MG63 (cell line): ENCODE results near the gene ST3GAL4. TPM values are rescaled to one million over a fixed set of nuclear protein-coding genes. Genes with fewer than 3 reads are reported as not detected.

Experiments
- DNase-seq: peaks from one replicate; pipeline ENCODE4 v3.0.0-alpha.2; 2020
- H3K27me3 ChIP-seq: fragments of 250-450 bp; sonication (Bioruptor Pico); 2 replicates; pipeline ENCODE4 v1.5.1; 2020; ENCODE audit warnings: mild to moderate bottlenecking, moderate library complexity
- H3K36me3 ChIP-seq: fragments of 250-450 bp; sonication (Bioruptor Pico); 2 replicates; pipeline ENCODE4 v1.5.1; 2020; ENCODE audit warnings: mild to moderate bottlenecking, moderate library complexity
- H3K4me3 ChIP-seq: fragments of 250-450 bp; sonication (Bioruptor Pico); 2 replicates; pipeline ENCODE4 v1.5.1; 2020; ENCODE audit warnings: mild to moderate bottlenecking, moderate library complexity
- H3K9me3 ChIP-seq: fragments of 250-450 bp; sonication (Bioruptor Pico); 2 replicates; pipeline ENCODE4 v1.5.1; 2020; ENCODE audit warnings: mild to moderate bottlenecking, moderate library complexity
- total RNA-seq: library from RNA; depleted of rRNA; stranded (reverse); fragments of >200 nt; shearing (Covaris generic); gene quantifications from 2 replicates; pipeline ENCODE4 v1.2.3, GENCODE V29; 2014; ENCODE audit warnings: low replicate concordance

ST3GAL4 gene
- total RNA-seq, 1 experiment from 2014 or later = 57.9 TPM

GRCh38 chr11:126415669-126416420 is 60.4 kb downstream of the ST3GAL4 start:
- H3K9me3 ChIP-seq = no peaks in the 10 kb centered on the region
- peaks cover 40% of the 10 kb centered on the region for H3K36me3 ChIP-seq
- no peak for DNase-seq
- no peak overlapping the region for H3K4me3 ChIP-seq
- H3K27me3 ChIP-seq = no peaks in the 10 kb centered on the region

DNA sequence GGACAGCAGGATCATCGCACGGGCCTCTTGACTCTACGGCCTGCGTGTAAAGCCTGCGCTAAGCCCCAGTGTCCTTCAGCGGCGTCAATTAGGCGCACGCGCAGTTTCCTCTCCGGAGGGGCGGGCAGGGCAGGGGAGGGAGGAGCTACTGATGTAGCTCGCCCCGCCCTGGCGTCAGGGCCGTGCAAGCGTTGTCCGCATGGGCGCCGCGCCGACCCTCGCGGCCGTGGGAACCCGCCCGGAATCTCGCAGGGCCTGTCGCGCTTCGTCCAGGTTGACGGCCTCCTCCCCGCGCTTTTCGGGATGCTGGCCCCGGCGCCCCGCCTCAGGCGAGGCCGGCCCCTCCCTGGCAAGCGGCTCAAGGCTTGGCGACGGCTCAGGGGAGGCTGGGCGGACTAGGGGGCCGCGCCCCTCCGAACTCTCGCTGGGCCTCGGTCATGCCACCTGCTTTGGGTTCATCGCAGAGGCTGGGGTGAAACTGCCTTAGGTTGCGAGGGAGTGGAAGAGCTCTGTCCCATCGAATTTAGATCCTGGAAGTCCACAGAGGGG is 61.1 kb downstream of the ST3GAL4 start:
- Histone ChIP-seq H3K36me3 (peaks cover 41% of the 10 kb centered on the region), H3K4me3 (no peak overlapping the region), H3K9me3 (no peaks in the 10 kb centered on the region), H3K27me3 (no peaks in the 10 kb centered on the region)
- no peak for DNase-seq

DNA sequence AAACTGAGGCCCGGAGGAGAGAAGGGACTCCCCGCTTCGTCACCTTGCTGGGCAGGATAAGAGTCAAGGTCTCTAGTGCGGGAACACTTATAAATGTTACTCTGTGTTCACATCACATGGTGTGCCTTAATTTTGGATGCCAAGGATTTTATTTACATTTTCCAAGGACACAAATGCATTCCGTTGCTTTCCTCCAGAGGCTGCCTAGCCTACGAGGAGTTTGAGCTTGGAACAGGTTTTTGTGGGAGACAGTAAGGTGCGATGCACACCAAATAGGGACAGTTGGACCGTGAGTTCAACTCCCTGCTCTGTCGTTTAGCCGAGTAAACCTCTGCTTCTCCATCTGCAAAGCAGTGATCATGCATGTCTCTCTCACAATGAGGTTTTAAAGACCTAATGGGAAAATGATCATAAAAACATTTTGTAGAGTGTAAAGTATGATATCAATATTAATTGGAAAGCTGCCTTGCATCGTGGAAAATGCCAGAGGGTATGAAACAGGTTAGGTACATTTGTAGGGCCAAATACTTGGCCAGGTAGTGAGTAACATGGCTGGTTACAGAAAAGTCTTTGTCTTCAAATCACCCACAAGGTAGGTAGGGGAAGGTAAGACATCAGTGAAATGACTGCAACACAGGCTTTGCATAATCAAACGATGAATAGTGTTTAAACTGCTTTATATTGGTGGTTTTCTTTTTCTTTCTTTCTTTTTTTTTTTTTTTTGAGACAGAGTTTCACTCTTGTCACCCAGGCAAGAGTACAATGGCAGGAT is 61.8 kb downstream of the ST3GAL4 start:
- Histone ChIP-seq H3K4me3 (no peak overlapping the region), H3K9me3 (no peaks in the 10 kb centered on the region), H3K27me3 (no peaks in the 10 kb centered on the region), H3K36me3 (peaks cover 36% of the 10 kb centered on the region)
- no peak for DNase-seq

GRCh38 chr11:126418887-126419286 is 63.4 kb downstream of the ST3GAL4 start:
- DNase-seq = no peak
- Histone ChIP-seq H3K9me3 (no peaks in the 10 kb centered on the region), H3K4me3 (no peak overlapping the region), H3K36me3 (peaks cover 23% of the 10 kb centered on the region), H3K27me3 (no peaks in the 10 kb centered on the region)

- H3K36me3 ChIP-seq = peaks cover 21% of the 10 kb centered on the region
- H3K27me3 ChIP-seq = no peaks in the 10 kb centered on the region
- H3K9me3 ChIP-seq = no peaks in the 10 kb centered on the region
- no peak for DNase-seq
- H3K4me3 ChIP-seq = no peak overlapping the region
These were observed 64.6 kb downstream of the ST3GAL4 start for GRCh38 chr11:126419801-126420697.

DNA sequence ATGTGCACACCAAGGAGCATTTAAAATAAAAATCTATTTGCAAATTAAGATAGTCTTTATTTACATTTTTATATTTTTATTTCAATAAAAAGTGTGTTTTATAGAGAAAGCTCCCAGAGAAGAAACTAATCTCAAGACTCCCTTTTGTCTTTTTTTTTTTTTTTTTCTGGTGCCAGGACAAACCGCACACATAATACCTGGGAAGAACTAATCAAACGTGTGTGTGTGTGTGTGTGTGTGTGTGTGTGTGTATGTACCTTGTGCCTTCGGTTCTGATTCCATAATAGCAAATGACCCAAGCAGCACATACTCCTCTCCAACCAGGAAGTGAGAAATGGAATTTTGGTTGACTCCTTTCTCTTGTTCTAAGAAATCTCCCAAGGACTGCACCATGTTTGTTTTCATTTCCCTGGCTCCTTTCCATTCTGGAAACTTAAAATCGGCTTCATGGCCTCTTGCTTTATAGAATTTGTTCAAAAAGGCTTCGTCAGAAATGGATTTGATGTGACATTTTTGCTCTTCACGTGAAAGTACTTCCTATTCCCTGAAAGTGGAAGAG is 65.3 kb downstream of the ST3GAL4 start:
- DNase-seq = no peak
- Histone ChIP-seq H3K27me3 (no peaks in the 10 kb centered on the region), H3K36me3 (peaks cover 17% of the 10 kb centered on the region), H3K4me3 (no peak overlapping the region), H3K9me3 (no peaks in the 10 kb centered on the region)

- Histone ChIP-seq H3K4me3 (no peak overlapping the region), H3K36me3 (peaks cover 14% of the 10 kb centered on the region; the same call in 1 of the 2 replicates)
- no peak for DNase-seq
These were observed 65.8 kb downstream of the ST3GAL4 start for GRCh38 chr11:126421271-126421671.

GRCh38 chr11:126422446-126422845 is 67.0 kb downstream of the ST3GAL4 start:
- no peak overlapping the region for H3K4me3 ChIP-seq
- no peak for DNase-seq
- H3K27me3 ChIP-seq = no peaks in the 10 kb centered on the region
- H3K9me3 ChIP-seq = no peaks in the 10 kb centered on the region
- peaks cover 13% of the 10 kb centered on the region; the same call in 1 of the 2 replicates for H3K36me3 ChIP-seq

More at GRCh38 chr11:126421271-126421671, 65.8 kb downstream of the ST3GAL4 start:
- Histone ChIP-seq H3K27me3 (no peaks in the 10 kb centered on the region), H3K9me3 (no peaks in the 10 kb centered on the region)

GRCh38 chr11:126423154-126423553 is 67.7 kb downstream of the ST3GAL4 start:
- Histone ChIP-seq H3K4me3 (no peak overlapping the region), H3K9me3 (no peaks in the 10 kb centered on the region), H3K27me3 (no peaks in the 10 kb centered on the region), H3K36me3 (peaks cover 8% of the 10 kb centered on the region; the same call in 1 of the 2 replicates)
- no peak for DNase-seq

- no peaks in the 10 kb centered on the region for H3K9me3 ChIP-seq
- H3K27me3 ChIP-seq = no peaks in the 10 kb centered on the region
- H3K4me3 ChIP-seq = no peak overlapping the region
- peaks cover 6% of the 10 kb centered on the region; the same call in 1 of the 2 replicates for H3K36me3 ChIP-seq
- DNase-seq = no peak
These were observed 68.3 kb downstream of the ST3GAL4 start for GRCh38 chr11:126423743-126424142.

- Histone ChIP-seq H3K36me3 (peaks cover 6% of the 10 kb centered on the region; the same call in 1 of the 2 replicates), H3K4me3 (no peak overlapping the region), H3K9me3 (no peaks in the 10 kb centered on the region), H3K27me3 (no peaks in the 10 kb centered on the region)
- no peak for DNase-seq
These were observed 69.1 kb downstream of the ST3GAL4 start for GRCh38 chr11:126424471-126425039.

- Histone ChIP-seq H3K27me3 (no peaks in the 10 kb centered on the region), H3K4me3 (no peak overlapping the region), H3K9me3 (no peaks in the 10 kb centered on the region), H3K36me3 (peaks cover 3% of the 10 kb centered on the region; the same call in 1 of the 2 replicates)
- no peak for DNase-seq
These were observed 70.6 kb downstream of the ST3GAL4 start for GRCh38 chr11:126426106-126426505.

DNA sequence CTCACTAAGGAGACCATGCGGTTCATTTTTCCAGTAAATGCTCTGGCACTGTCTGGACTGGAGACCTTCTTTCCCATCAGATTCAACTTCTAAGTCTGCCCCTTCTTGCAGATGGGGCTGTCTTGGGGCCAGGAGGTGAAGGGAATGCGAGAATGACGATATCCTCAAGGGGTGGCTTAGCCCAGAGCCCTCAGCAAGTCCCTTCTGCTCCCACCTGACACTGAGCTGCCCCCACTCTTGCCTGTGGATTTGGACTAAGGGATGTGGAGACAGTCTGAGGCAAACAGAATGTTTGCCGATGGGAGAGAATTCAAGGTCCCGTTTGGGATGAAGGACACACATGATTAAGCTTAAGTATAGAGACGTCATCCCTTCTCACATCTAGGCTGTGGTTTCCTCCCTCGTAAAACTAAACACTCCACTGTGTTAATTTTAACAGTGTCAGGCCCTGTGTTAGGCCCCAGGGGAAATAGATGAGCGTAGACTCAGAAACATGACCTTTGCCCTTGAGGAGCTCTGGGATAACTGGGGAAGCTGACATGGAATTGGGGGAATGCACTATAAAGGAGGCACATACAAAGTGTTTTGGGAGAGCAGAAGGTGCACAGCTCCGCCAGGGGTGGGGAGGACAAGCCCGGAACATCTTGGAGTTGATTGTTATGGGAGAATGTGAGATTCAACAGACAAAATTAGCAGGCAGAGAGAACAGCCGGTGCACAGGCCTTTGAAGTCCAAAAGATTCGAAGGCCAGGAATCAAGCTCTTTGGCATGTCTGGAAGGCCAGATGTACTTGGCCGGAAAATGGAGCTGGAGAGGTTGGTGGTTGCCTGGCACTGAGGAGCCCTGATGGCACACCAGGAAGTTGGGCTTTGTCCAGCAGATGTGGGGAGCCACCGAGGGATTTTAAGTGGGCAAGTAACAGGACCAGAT is 71.6 kb downstream of the ST3GAL4 start:
- Histone ChIP-seq H3K9me3 (no peaks in the 10 kb centered on the region), H3K4me3 (no peak overlapping the region)
- peak; percentile 66 for DNase-seq

DNA sequence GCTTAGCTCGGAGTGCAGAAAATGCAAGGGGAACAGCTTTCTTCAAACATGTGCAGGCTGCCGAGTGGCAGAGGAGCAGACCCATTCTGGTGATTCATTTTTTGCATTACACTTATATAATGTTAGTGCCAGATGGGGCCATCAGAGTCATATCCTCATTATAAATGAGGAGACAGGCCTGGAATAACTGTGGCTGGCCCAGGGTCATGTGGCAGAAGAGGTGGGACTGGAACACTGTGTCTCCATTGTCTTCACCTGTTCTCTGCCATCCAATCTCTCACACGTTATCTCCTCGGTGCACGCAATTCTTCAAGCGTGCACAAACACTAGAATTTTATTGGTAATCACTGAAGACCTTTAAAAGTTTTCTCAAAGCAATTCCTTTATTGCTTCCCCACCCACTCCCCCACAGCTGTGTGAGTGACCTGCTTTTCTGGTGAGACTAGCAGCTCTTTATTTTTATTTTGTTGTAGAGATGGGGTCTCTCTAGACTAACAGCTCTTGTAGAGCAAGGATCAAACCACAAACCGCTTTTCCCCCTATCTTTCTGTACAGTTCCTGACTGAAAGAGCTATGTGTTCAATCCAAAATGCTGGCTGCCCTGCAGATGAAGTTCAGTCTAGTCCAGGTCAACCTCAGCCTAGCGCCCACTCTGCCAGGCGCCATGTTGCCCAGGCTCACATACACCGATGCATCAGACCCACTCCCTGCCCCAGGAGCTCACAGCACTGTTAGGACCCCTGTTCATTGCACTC is 75.3 kb downstream of the ST3GAL4 start:
- no peaks in the 10 kb centered on the region for H3K9me3 ChIP-seq
- no peaks in the 10 kb centered on the region; the same call in 1 of the 2 replicates for H3K27me3 ChIP-seq
- 0 out of 2 replicates have a peak, but pooled peaks cover 3% of the 10 kb centered on the region for H3K36me3 ChIP-seq
- H3K4me3 ChIP-seq = no peak overlapping the region
- peak; percentile 30 for DNase-seq

More for the DNA sequence above, 71.6 kb downstream of the ST3GAL4 start:
- no peaks in the 10 kb centered on the region; the same call in 1 of the 2 replicates for H3K27me3 ChIP-seq
- H3K36me3 ChIP-seq = 0 out of 2 replicates have a peak, but pooled peaks cover 3% of the 10 kb centered on the region
